Endometrium (tissue), 2 donors: ENCODE data around the gene DHRS4L2.
"Not testable (repeated sequence)": the region's sequence is repeated elsewhere in the genome, so short reads cannot be mapped to it uniquely, and the experiment has no call there.

Experiments used
- FAIRE-seq: peaks from 2 replicates; lab custom pipeline; 2012; peaks lifted over from hg19 to GRCh38; lab: Jason Lieb, UNC
- donor health status: control.
- donor health status: control.

DHRS4L2 gene

GRCh38 chr14:23988607-23989363, at the start of gene DHRS4L2:
TSS of gene DHRS4L2 (plus strand) at chr14:23988929. CDS start at chr14:23988948, 19 bp downstream.
- FAIRE-seq, result not testable (repeated sequence)

- no peak for FAIRE-seq
Observed at GRCh38 chr14:23939607-23940326, 49.0 kb upstream of the DHRS4L2 start.

- no peak for FAIRE-seq
Observed at GRCh38 chr14:23941230-23941629, 47.5 kb upstream of the DHRS4L2 start.

GRCh38 chr14:23941669-23942068, 47.1 kb upstream of the DHRS4L2 start:
- no peak for FAIRE-seq

GRCh38 chr14:23942587-23942986, 46.1 kb upstream of the DHRS4L2 start:
- no peak for FAIRE-seq

- not testable (repeated sequence) for FAIRE-seq
Observed at GRCh38 chr14:23949069-23949468, 39.7 kb upstream of the DHRS4L2 start.

- no peak for FAIRE-seq
Observed at GRCh38 chr14:23950411-23951135, 38.2 kb upstream of the DHRS4L2 start.

GRCh38 chr14:23951136-23951466, 37.6 kb upstream of the DHRS4L2 start:
- FAIRE-seq, result not testable (repeated sequence)

- no peak for FAIRE-seq
Observed at GRCh38 chr14:23951590-23952201, 37.0 kb upstream of the DHRS4L2 start.

- not testable (repeated sequence) for FAIRE-seq
Observed at GRCh38 chr14:23953116-23953463, 35.6 kb upstream of the DHRS4L2 start.

GRCh38 chr14:23953464-23954278, 35.1 kb upstream of the DHRS4L2 start, which contains the start of gene DHRS4:
TSS of gene DHRS4 (plus strand) at chr14:23953770. CDS start at chr14:23953789, 19 bp downstream.
- FAIRE-seq, result no peak

GRCh38 chr14:23954279-23954614, 34.5 kb upstream of the DHRS4L2 start:
- not testable (repeated sequence) for FAIRE-seq

GRCh38 chr14:23954965-23955364, 33.8 kb upstream of the DHRS4L2 start:
- FAIRE-seq, result not testable (repeated sequence)

- not testable (repeated sequence) for FAIRE-seq
Observed at GRCh38 chr14:23955811-23956210, 32.9 kb upstream of the DHRS4L2 start.

- FAIRE-seq, result not testable (repeated sequence)
Observed at GRCh38 chr14:23957913-23958569, 30.7 kb upstream of the DHRS4L2 start.

GRCh38 chr14:23960899-23961298, 27.8 kb upstream of the DHRS4L2 start:
- not testable (repeated sequence) for FAIRE-seq

GRCh38 chr14:23961704-23962103, 27.0 kb upstream of the DHRS4L2 start:
- FAIRE-seq, result not testable (repeated sequence)

- FAIRE-seq, result not testable (repeated sequence)
Observed at GRCh38 chr14:23969130-23969480, 19.6 kb upstream of the DHRS4L2 start.

GRCh38 chr14:23969481-23970282, 19.0 kb upstream of the DHRS4L2 start:
- FAIRE-seq, result not testable (repeated sequence)

- FAIRE-seq, result not testable (repeated sequence)
Observed at GRCh38 chr14:23970283-23970659, 18.5 kb upstream of the DHRS4L2 start.
